Measurements from ENCODE around the gene SNX12.
A peak's percentile ranks its signal among the peaks of the same experiment; 100 is the strongest.

SNX12 gene

DNA sequence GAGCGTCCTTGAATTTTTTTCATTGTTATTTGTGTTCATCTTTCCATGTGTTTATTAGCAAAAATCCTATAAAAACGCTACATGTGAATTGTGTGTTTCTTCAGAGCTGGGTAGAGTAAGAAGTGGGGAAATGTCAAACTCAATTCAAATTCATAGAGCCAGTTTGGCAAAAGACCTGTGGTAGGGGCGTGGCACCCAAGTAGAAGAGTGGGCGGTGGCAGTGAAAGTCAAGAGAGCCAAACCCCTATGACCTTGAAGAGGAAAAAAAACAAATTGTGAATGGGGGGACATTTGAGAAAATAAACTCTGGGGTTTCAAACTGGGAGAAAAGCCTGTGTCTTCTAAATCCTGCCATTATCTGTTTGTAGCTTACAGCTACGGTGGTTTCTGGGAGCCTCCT is 23.1 kb upstream of the SNX12 start:
- H3K4me3 ChIP-seq (ENCODE audit: low read depth, low read length), result no peak overlapping the region
- TF ChIP-seq, protein P1, sequence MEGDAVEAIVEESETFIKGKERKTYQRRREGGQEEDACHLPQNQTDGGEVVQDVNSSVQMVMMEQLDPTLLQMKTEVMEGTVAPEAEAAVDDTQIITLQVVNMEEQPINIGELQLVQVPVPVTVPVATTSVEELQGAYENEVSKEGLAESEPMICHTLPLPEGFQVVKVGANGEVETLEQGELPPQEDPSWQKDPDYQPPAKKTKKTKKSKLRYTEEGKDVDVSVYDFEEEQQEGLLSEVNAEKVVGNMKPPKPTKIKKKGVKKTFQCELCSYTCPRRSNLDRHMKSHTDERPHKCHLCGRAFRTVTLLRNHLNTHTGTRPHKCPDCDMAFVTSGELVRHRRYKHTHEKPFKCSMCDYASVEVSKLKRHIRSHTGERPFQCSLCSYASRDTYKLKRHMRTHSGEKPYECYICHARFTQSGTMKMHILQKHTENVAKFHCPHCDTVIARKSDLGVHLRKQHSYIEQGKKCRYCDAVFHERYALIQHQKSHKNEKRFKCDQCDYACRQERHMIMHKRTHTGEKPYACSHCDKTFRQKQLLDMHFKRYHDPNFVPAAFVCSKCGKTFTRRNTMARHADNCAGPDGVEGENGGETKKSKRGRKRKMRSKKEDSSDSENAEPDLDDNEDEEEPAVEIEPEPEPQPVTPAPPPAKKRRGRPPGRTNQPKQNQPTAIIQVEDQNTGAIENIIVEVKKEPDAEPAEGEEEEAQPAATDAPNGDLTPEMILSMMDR (IDR thresholded peaks at IDR 0.05; ENCODE audit: low read depth, low read length, missing control alignments), result no peak
- DNase-seq (ENCODE audit: low read depth), result no peak

DNA sequence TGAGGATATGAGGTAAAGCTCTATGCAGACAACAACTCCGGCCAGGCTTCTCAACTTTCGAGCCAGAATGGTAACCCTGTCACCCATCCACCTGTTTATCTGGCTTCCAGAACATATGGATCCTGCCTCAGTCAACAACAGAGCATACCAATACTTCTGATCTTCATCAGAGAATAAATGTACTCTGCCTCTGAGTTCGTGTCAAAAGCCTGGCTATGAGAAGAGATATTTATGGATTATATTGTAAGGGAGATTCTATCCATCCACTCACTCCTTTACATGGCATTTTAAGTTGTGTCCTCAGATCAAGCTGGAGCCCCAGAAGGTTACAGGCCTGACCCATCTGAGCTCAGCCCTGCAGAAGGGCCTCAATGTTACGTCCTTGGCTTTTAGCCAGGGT is 17.8 kb upstream of the SNX12 start:
- no peak for DNase-seq (ENCODE audit: low read depth)
- H3K4me3 ChIP-seq (ENCODE audit: low read depth, low read length), result no peak overlapping the region
- TF ChIP-seq, protein P1 (IDR thresholded peaks at IDR 0.05; ENCODE audit: low read depth, low read length, missing control alignments), result no peak

- DNase-seq (ENCODE audit: low read depth), result no peak
- TF ChIP-seq, protein P1 (IDR thresholded peaks at IDR 0.05; ENCODE audit: low read depth, low read length, missing control alignments), result no peak
- no peak overlapping the region for H3K4me3 ChIP-seq (ENCODE audit: low read depth, low read length)
These were observed 14.7 kb upstream of the SNX12 start for GRCh38 chrX:71082822-71083221.

DNA sequence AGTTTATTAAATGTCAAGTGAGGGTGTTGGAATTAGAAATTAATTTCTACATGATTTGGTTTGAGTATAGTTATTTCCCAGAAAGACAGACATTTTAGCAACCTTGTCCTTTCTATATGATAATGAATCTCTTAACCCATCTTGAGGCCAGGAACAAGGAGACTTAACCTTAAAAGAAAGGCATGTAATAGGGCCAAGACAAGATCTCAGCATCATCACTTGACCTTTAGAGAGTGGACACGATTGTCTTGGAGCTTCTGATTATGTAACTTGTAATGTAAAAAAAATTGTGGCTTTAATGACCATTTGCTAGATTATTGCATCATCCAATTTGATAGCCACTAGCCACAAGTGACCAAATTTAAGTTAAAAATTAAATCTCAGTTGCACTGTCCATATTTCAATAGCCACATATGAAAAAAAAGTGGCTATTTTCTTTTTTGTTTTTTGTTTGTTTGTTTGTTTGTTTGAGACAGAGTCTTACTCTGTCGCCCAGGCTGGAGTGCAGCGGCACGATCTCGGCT is 14.1 kb upstream of the SNX12 start:
- DNase-seq (ENCODE audit: low read depth), result no peak
- no peak overlapping the region for H3K4me3 ChIP-seq (ENCODE audit: low read depth, low read length)
- TF ChIP-seq, protein P1 (IDR thresholded peaks at IDR 0.05; ENCODE audit: low read depth, low read length, missing control alignments), result no peak

GRCh38 chrX:71081330-71082123 is 13.4 kb upstream of the SNX12 start:
- DNase-seq (ENCODE audit: low read depth), result no peak
- H3K4me3 ChIP-seq (ENCODE audit: low read depth, low read length), result no peak overlapping the region
- TF ChIP-seq, protein P1 (IDR thresholded peaks at IDR 0.05; ENCODE audit: low read depth, low read length, missing control alignments), result no peak

- TF ChIP-seq, protein P1 (IDR thresholded peaks at IDR 0.05; ENCODE audit: low read depth, low read length, missing control alignments), result no peak
- DNase-seq (ENCODE audit: low read depth), result no peak
- no peak overlapping the region for H3K4me3 ChIP-seq (ENCODE audit: low read depth, low read length)
These were observed 2.4 kb upstream of the SNX12 start for GRCh38 chrX:71070531-71070930.

GRCh38 chrX:71067712-71068043 is 456 bp downstream of the SNX12 start:
- peak overlapping the region; percentile 80 for H3K4me3 ChIP-seq (ENCODE audit: low read depth, low read length)
- TF ChIP-seq, protein P1 (IDR thresholded peaks at IDR 0.05; ENCODE audit: low read depth, low read length, missing control alignments), result no peak
- no peak for DNase-seq (ENCODE audit: low read depth)

Data from GM12864 (cell line).